ENCODE data around the gene PDSS2. TPM values are rescaled to one million over a fixed set of nuclear protein-coding genes. Genes with fewer than 3 reads are reported as not detected.
"Not testable (repeated sequence)": the region's sequence is repeated elsewhere in the genome, so short reads cannot be mapped to it uniquely, and the experiment has no call there.

PDSS2 gene
- total RNA-seq, 1 donor from 2014 or later: 7.8 TPM

DNA sequence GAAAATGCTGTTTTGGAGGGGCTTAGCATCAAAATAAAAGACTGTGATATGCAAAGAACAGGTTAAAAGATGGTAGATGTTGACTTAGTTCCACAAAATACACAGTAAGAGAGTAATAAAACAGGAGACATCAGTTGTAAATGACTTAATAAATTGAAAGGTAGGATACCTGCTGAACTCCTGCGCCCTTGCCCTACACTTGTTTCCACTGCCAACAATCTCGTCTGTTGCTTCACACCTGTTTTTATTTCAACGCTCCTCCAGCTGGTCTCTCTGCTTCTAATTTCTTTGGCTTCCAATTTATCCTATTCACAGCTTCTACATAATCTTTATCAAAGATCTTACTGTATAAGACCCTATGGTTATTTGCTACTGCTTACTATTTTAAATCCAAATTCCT is 228.1 kb downstream of the PDSS2 start:
- no peak for DNase-seq (ENCODE audit: extremely low read depth, low read depth, low spot score)

GRCh38 chr6:107230448-107230847 is 228.9 kb downstream of the PDSS2 start:
- DNase-seq (ENCODE audit: extremely low read depth, low read depth, low spot score): no peak

DNA sequence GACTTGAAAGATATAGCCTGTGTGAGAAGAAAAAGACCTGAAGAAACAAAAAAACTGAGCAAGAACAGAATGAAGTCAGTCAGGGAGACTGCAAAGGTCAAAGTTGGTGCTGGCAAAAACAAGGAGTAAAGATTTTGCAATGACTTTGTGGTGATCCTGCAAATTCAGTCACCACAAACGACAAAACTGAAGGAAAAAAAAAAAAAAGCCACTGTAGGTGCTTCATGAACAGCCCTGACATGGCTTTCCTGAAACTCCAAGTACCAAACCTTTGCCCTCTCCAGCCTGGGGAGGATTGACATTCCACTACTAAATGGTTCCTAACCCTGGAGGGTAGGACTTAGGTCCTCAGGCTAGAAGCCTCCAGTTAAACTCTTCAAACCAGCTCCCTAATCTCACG is 229.3 kb downstream of the PDSS2 start:
- DNase-seq (ENCODE audit: extremely low read depth, low read depth, low spot score): no peak

- no peak for DNase-seq (ENCODE audit: extremely low read depth, low read depth, low spot score)
These were observed 230.6 kb downstream of the PDSS2 start for GRCh38 chr6:107228754-107229153.

GRCh38 chr6:107221519-107221918 is 237.8 kb downstream of the PDSS2 start:
- DNase-seq (ENCODE audit: extremely low read depth, low read depth, low spot score): no peak

DNA sequence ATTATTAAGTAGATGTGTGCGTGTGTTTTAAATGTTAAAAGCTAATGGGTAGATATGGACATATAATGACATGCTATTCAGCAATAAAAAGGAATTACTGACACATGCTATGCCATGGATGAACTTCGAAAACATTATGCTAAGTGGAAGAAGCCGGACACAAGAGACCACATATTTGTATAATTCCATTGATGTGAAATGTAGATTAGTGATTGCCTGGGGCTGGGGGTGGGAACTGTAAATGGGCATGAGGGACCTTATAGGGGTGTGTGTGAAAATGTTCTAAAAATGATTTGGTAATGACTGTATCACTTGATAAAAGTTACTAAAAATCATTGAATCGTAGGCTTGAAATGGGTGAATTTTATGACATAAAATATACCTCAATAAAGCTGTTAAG is 239.5 kb downstream of the PDSS2 start:
- no peak for DNase-seq (ENCODE audit: extremely low read depth, low read depth, low spot score)

DNA sequence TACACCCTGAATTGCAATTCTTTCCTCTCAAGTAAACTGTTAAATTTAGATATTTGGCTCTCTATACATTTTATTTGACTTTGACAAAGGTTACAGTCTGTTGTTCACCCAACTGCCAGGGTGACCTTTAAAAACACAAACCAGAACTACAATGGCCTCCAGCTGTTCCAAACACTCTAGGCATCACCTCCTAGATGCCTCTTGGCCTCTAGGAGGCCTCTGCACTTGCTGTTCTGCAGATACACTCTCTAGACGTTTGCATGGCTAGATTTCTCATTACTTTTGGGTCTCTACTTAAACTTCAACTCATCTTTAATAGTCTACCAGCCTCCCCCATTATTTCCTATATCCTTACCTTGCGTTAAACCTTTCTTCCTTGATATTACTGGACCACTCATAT is 241.2 kb downstream of the PDSS2 start:
- no peak for DNase-seq (ENCODE audit: extremely low read depth, low read depth, low spot score)

DNA sequence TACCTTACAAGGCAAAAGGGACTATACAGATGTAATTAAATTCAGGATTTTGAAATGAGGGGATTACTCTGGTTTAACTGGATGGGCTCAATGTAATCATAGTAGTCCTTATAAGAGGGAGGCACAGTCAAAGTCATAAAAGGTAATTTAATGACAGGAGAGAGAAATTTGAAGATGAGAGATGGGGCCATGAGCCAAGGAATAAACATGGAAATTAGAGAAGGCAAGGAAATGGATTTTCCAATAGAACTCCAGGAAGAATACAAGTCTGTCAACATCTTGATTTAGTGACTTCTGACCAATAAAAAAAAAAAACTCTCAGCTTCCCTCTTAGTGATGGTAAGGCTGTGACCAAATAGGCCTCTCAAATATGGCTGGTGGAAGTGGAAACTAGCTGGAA is 242.1 kb downstream of the PDSS2 start:
- no peak for DNase-seq (ENCODE audit: extremely low read depth, low read depth, low spot score)

DNA sequence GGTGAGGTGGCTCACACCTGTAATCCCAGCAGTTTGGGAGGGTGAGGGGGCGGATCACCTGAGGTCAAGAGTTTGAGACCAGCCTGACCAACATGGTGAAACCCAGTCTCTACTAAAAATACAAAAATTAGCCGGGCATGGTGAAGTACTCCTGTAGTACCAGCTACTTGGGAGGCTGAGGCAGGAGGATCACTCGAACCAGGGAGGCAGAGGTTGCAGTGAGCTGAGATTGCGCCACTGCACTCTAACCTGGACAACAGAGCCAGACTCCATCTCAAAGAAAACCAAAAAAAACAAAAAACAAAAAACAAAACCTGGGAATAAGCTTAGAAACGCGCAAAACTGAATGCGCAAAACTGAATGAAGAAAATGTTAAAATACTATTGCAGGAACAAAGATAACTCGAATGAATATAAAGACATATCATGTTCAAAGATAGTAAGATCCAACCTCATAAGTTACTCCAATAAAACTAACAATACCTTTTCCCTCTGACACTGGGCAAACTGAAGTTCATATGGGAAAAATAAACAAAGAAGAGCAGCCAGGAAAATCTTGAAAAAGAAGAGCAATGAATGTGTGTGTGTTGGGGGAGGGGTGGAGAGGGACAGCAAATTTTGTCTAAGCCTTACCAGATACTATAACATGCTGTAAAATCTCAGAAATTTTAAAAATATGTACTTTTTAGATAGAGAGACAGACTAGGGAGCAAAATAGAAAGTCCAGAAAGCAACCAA is 243.0 kb downstream of the PDSS2 start:
- no peak for DNase-seq (ENCODE audit: extremely low read depth, low read depth, low spot score)

- no peak for DNase-seq (ENCODE audit: extremely low read depth, low read depth, low spot score)
These were observed 244.0 kb downstream of the PDSS2 start for GRCh38 chr6:107215334-107215733.

DNA sequence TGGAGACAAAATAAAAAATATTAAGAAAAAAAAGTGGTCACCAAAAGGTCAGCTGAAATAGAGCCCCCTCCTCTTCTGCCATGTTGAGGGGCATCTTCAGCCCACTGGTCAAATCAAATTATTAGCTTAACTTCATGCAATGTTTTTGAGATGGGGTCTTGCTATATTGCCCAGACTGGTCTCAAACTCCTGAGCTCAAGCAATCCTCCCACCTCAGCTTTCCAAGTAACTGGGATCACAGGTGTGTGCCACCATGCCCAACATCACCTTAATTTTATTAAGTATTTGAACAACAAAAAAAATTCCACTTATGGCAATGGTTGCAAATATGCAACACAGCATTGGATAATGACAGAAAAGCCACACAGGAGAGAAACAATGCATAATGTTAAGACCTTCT is 244.7 kb downstream of the PDSS2 start:
- no peak for DNase-seq (ENCODE audit: extremely low read depth, low read depth, low spot score)

- no peak for DNase-seq (ENCODE audit: extremely low read depth, low read depth, low spot score)
These were observed 249.7 kb downstream of the PDSS2 start for GRCh38 chr6:107209406-107210305.

DNA sequence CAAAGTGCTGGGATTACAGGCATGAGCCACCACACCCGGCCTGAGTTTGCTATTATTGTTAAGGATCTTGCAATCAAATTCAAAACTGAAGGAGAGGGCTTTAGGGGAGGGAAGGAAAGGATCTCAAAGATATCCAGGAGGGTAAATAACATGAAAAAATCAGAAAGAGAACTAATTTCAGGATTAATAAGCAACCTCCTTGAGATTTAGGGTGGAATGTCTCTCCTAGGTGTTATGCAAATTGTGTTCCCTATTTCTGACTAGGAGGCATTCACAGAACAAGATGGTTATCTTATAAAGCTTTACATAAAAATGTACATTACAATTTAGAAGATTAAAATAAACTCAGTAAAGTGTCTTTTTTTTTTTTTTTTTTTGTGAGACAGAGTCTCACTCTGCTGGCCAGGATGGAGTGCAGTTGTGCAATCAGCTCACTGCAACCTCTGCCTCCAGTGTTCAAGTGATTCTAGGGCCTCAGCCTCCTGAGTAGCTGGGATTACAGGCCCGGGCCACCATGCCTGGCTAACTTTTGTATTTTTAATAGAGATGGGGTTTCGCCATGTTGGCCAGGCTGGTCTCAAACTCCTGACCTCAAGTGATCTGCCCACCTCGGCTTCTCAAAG is 252.0 kb downstream of the PDSS2 start:
- DNase-seq (ENCODE audit: extremely low read depth, low read depth, low spot score): no peak

DNA sequence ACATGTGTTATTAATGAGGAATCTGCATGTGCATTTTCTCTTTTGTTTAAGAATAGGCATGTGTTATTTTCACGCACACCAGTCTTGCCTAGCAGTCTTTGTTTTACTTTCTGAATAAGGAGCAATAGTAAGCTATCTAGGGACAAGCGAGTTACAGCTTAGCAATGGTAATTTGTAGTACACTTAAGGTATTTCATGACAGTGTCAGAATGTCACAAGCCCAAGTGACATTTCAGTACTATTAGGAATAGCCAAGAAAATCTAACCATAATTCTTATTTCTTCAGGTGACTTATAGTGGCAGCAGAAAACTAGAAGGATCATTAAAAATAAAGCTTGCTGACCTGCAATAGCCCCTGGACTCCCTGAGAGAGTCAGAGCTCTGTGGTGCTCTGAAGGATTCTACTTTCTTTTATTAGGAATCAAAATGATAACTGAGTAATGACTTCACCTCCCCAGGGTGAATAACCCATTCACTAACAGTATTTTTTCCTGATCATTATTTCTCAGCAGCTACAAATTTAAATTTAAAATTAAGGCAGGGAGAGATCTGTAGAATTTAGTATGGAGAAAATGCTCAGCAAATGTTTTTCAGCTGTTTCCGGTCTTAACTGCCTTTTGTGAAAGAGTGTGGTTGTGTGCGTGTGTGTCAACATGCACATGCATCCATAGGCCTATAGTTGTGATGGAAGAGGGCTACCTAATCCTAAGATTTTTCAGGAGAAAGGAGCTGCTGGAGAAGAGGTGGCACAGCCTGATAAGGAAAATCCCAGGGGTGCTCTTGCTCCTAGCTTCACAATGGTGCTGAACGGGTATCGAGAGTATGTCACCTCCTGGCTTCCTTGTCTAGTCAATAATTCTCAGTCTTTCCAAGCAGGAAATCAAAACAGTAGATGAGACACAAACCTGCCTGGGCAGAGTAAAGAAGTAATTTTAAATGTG is 254.0 kb downstream of the PDSS2 start:
- no peak for DNase-seq (ENCODE audit: extremely low read depth, low read depth, low spot score)

- DNase-seq (ENCODE audit: extremely low read depth, low read depth, low spot score): no peak
These were observed 256.4 kb downstream of the PDSS2 start for GRCh38 chr6:107202876-107203468.

DNA sequence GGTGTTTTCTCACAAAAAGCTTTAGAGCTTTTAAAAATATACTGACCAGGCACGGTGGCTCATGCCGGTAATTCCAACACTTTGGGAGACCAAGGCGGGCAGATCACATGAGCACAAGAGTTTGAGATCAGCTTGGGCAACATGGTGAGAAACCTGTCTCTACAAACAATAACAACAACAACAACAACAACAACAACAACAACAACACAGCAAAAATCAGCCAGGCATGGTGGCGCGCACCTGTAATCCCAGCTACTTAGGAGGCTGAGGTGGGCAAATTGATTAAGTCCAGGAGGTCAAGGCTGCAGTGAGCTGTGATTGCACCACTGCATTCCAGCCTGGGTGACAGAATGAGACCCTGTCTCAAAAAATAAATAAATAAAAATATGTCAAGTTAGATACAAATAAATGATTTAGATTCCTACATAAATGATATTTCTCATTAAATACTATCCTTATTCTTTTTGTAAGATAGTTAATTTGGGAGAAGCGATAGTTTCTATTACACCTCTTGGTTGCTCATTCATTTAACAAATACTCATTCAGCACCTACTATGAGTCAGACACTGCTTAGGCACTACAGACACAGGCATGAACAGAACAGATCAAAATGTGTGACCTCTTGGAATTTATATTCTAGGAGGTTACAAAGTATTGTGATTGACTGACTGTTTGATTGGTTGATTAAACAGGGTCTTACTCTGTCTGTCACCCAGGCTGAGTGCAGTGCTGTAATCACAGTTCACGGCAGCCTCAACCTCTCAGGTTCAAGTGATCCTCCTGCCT is 260.5 kb downstream of the PDSS2 start:
- DNase-seq (ENCODE audit: extremely low read depth, low read depth, low spot score): no peak

GRCh38 chr6:107196152-107196551 is 263.2 kb downstream of the PDSS2 start:
- no peak for DNase-seq (ENCODE audit: extremely low read depth, low read depth, low spot score)

- not testable (repeated sequence) for DNase-seq (ENCODE audit: extremely low read depth, low read depth, low spot score)
These were observed 264.6 kb downstream of the PDSS2 start for GRCh38 chr6:107194723-107195122.

GRCh38 chr6:107192830-107193229 is 266.5 kb downstream of the PDSS2 start:
- DNase-seq (ENCODE audit: extremely low read depth, low read depth, low spot score): no peak

Data from glomerular endothelial cell (primary cell).